Body of pancreas (tissue), 4 donors: Measurements from ENCODE around the gene USP40. TPM values are rescaled to one million over a fixed set of nuclear protein-coding genes. Genes with fewer than 3 reads are reported as not detected.

Experiments
- ATAC-seq: fragments of 150-250 bp; one replicate; pipeline ENCODE4 v1.9.1; 2016
- DNase-seq, 4 donors: peaks; one replicate each; pipeline ENCODE4 v3.0.0-alpha.2; 2019
- H3K27ac ChIP-seq, 4 donors: fragments of 200-600 bp; sonication (generic); 1 replicate in 3 of 4; 2 replicates in 1 of 4; pipeline versions ENCODE4 v1.5.1 to v1.6.1; 2016 to 2019; ENCODE audit warnings: mild to moderate bottlenecking in 1 of 4, mixed read lengths in 1 of 4, moderate library complexity in 1 of 4
- H3K27me3 ChIP-seq, 2 donors: fragments of 200-600 bp; sonication (generic); one replicate each; pipeline ENCODE4 v1.6.0; 2016; ENCODE audit warnings: mild to moderate bottlenecking in 1 of 2
- H3K36me3 ChIP-seq, 2 donors: fragments of 200-600 bp; sonication (generic); replicated peaks in 1 of 2; 2 replicates each; pipeline ENCODE4 v1.5.1; 2016; ENCODE audit warnings: low read depth in 2 of 2; ENCODE audit not compliant: insufficient read depth in 1 of 2
- H3K4me1 ChIP-seq: fragments of 200-600 bp; sonication (generic); one replicate; pipeline ENCODE4 v1.6.0; 2016
- H3K4me3 ChIP-seq, 2 donors: fragments of 200-600 bp; sonication (generic); 1 replicate in 1 of 2; 2 replicates in 1 of 2; pipeline ENCODE4 v1.5.1; 2016 to 2019
- H3K9me3 ChIP-seq, 3 donors: fragments of 200-600 bp; sonication (generic); 1 replicate in 2 of 3; 2 replicates in 1 of 3; pipeline ENCODE4 v1.5.1; 2016
- POLR2A ChIP-seq, 3 donors: fragments of 450-650 bp; IDR thresholded peaks; one replicate each; pipeline ENCODE4 v1.6.1; 2016; ENCODE audit warnings: antibody characterized with exemption in 3 of 3, mild to moderate bottlenecking in 2 of 3
- WGBS, 2 donors: methylation state at CpG; one replicate each; pipeline ENCODE4 v1.1.5; 2017; 5-methylcytosine and 5-hydroxymethylcytosine counted together
- intact Hi-C: fragments of 100-400 bp; cut with DNase I; formaldehyde crosslinking; loops from one replicate; pipeline ENCODE4 v1.15.1; 2023
- total RNA-seq, 2 donors: library from RNA; depleted of rRNA; stranded (reverse); fragments of >200 nt; gene quantifications; one replicate each; pipeline ENCODE4 v1.1.0, GENCODE V29; 2016
- TF ChIP-seq, protein P1 (sequence below), 7 experiments: fragments of 450-650 bp in 4 of 7; fragments of 200-600 bp in 3 of 7; sonication (generic) in 3 of 7; IDR thresholded peaks; one replicate each; pipeline ENCODE4 v1.5.1; 2016 to 2019; ENCODE audit warnings: antibody characterized with exemption in 7 of 7

Gene USP40
- total RNA-seq, 2 donors from 2014 or later, result 34.9 to 38.9 TPM

DNA sequence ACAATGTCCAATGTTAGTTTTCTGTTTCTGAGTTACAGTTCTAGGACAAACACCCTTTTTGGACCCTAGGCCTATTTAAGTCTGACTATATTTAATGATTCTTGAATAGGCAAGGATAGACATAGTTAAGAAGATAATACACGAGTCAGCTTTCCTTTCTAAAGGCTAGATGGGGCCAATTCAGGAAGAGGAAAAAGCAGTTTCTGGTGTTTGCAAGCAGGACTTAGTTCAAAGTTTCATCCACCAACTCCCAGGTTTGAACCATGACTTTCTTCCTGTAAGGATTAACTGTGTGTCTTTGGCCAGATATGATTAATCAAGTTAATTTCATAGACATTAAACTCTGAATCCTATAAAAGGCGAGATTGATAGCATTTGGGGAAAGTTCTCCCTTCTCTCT is 66.7 kb downstream of the USP40 start:
- no peaks in the 10 kb centered on the region for H3K4me1 ChIP-seq
- 77 to 82% methylated on average over 2 of the region's 2 CpGs for WGBS, 2 donors
- ATAC-seq (no peak), DNase-seq (no peak)
- H3K4me3 ChIP-seq, result no peak overlapping the region
- H3K27ac ChIP-seq, result no peak overlapping the region
- H3K27me3 ChIP-seq, result no peaks in the 10 kb centered on the region
- intact Hi-C loops, result no loop called here
- H3K9me3 ChIP-seq, result peaks cover 0 to 10% (median 0%) of the 10 kb centered on the region in 3 donors
- H3K36me3 ChIP-seq, result peaks cover 0 to 5% of the 10 kb centered on the region in 2 donors
- TF ChIP-seq, protein P1, sequence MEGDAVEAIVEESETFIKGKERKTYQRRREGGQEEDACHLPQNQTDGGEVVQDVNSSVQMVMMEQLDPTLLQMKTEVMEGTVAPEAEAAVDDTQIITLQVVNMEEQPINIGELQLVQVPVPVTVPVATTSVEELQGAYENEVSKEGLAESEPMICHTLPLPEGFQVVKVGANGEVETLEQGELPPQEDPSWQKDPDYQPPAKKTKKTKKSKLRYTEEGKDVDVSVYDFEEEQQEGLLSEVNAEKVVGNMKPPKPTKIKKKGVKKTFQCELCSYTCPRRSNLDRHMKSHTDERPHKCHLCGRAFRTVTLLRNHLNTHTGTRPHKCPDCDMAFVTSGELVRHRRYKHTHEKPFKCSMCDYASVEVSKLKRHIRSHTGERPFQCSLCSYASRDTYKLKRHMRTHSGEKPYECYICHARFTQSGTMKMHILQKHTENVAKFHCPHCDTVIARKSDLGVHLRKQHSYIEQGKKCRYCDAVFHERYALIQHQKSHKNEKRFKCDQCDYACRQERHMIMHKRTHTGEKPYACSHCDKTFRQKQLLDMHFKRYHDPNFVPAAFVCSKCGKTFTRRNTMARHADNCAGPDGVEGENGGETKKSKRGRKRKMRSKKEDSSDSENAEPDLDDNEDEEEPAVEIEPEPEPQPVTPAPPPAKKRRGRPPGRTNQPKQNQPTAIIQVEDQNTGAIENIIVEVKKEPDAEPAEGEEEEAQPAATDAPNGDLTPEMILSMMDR (IDR thresholded peaks at IDR 0.05), result no peak
- no peak for TF ChIP-seq POLR2A (IDR thresholded peaks at IDR 0.05)

DNA sequence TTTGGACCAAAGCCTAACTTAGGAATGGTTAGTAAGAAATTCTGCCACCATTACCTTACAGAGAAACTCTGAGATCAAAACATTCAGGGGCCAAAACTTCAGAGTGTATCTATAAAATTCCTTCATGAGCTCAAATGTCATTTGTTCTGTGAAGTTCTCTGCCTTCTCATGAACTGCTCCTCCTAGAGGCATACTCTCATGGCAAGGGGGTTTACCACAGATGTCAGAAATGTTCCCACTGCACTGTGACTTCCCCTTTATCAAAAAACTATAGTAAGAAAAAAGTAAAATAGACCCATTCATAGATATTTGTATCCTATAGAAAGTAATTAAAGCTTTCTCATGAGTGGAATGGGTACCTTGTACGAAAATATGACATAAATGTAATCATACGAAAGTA is 68.5 kb downstream of the USP40 start:
- no peak overlapping the region for H3K4me3 ChIP-seq
- no peaks in the 10 kb centered on the region for H3K9me3 ChIP-seq
- DNase-seq (no peak), ATAC-seq (no peak)
- TF ChIP-seq, protein P1 (IDR thresholded peaks at IDR 0.05), result no peak
- TF ChIP-seq POLR2A (IDR thresholded peaks at IDR 0.05), result no peak
- intact Hi-C loops, result no loop called here
- H3K27me3 ChIP-seq, result no peaks in the 10 kb centered on the region
- 89 to 97% methylated on average over 2 of the region's 2 CpGs for WGBS, 2 donors
- H3K4me1 ChIP-seq, result no peaks in the 10 kb centered on the region
- no peak overlapping the region for H3K27ac ChIP-seq
- H3K36me3 ChIP-seq, result peaks cover 0 to 8% of the 10 kb centered on the region in 2 donors

DNA sequence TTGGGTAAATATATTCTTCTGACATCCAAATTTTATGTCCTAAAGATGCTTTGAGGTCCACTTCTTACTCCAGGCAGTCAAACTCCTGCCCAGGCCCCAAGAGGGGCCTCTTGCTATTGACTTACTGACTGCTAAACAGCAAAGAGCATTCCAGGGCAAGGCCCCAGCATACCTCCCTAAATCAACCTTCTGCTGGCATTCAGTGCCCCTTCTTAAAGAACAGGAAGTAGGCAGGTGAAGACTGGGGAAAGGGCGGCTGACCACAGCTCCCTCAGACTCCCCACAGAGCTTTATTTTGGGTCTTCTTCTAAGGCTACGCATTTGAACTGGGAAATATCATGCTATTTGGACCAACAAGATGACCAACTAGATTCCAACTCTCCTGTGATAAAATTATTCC is 68.9 kb downstream of the USP40 start:
- Histone ChIP-seq H3K4me3 (no peak overlapping the region), H3K27ac (no peak overlapping the region), H3K9me3 (no peaks in the 10 kb centered on the region), H3K4me1 (no peaks in the 10 kb centered on the region), H3K36me3 (peaks cover 0 to 10% of the 10 kb centered on the region in 2 donors), H3K27me3 (no peaks in the 10 kb centered on the region)
- 84 to 100% methylated on average over 2 of the region's 2 CpGs for WGBS, 2 donors
- TF ChIP-seq, protein P1 (IDR thresholded peaks at IDR 0.05), result no peak
- TF ChIP-seq POLR2A (IDR thresholded peaks at IDR 0.05), result no peak
- no peak for DNase-seq
- ATAC-seq, result no peak
- intact Hi-C loops, result no loop called here

DNA sequence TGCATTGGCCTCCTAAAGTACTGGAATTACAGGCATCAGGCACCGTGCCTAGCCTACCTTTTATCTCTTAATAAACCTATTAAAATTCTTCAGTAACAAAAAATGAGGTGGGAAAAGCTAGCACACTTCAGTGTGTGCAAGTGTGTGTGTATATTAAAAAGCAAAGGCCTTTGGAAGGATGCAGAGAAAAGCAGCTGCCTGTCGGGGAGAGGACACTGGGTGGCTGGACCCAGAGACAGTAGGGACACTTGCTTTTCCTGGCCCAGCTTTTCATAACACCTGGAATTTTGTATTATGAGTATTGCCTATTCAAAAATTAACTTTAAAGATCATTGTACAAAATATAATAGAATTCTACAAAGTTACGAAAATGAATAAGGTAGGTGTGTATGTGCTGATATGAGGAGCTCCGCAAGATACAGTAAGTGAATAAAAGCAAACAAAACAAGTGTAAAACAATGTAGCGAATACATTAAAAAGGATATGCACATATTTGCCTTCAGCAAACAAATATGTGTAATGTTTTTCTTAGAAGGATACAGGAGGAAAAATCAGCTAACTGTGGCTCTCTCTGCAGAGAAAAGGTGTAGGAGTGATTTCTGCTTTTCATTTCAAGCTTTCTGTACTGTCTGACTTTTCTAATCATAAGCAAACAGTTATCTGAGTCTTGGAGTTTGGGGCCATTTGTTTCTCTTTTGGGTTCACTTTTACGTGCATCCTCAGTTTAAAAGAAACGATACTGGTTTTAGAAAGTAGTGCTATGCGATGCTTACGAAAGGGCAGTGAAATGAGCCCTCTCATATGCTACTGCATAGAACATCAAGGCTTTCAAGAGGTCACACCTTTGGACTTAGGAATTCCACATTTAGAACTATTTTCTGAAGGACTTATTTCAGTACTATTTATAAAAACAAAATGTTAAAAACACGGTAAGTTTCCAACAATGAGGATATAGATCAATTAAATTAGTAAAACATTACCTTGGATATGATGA is 70.8 kb downstream of the USP40 start:
- ATAC-seq, result no peak

More for the DNA sequence above, 70.8 kb downstream of the USP40 start:
- Histone ChIP-seq H3K9me3 (no peaks in the 10 kb centered on the region), H3K4me1 (no peaks in the 10 kb centered on the region), H3K27me3 (no peaks in the 10 kb centered on the region), H3K36me3 (peaks cover 0 to 19% of the 10 kb centered on the region in 2 donors), H3K4me3 (no peak overlapping the region), H3K27ac (no peak overlapping the region)
- intact Hi-C loops, result no loop called here
- TF ChIP-seq, protein P1 (IDR thresholded peaks at IDR 0.05), result no peak
- no peak for TF ChIP-seq POLR2A (IDR thresholded peaks at IDR 0.05)
- no peak for DNase-seq
- WGBS, 2 donors, result 78 to 83% methylated on average over 10 of the region's 10 CpGs
